Chondrocyte (in vitro differentiated cells): Measurements from ENCODE around the gene PTTG2. TPM values are rescaled to one million over a fixed set of nuclear protein-coding genes. Genes with fewer than 3 reads are reported as not detected.

Experiments used
- DNase-seq: peaks from one replicate; pipeline ENCODE4 v3.0.0; 2021; ENCODE audit warnings: mixed read lengths, low spot score
- H3K27ac Mint-ChIP-seq: one replicate; pipeline ENCODE4 v1.8.0; 2021; ENCODE audit warnings: mild to moderate bottlenecking, moderate library complexity, mixed read lengths; ENCODE audit not compliant: unreplicated experiment
- H3K27me3 Mint-ChIP-seq: 2 replicates; pipeline ENCODE4 v1.8.0; 2021; ENCODE audit warnings: low read depth, mixed read lengths
- H3K36me3 Mint-ChIP-seq: 2 replicates; pipeline ENCODE4 v1.8.0; 2021; ENCODE audit warnings: low read depth, mixed read lengths
- H3K4me1 Mint-ChIP-seq: 2 replicates; pipeline ENCODE4 v1.8.0; 2021; ENCODE audit warnings: low read depth, mild to moderate bottlenecking, mixed read lengths
- H3K4me3 Mint-ChIP-seq: one replicate; pipeline ENCODE4 v1.8.0; 2021; ENCODE audit warnings: mild to moderate bottlenecking, moderate library complexity, mixed read lengths; ENCODE audit not compliant: unreplicated experiment
- H3K9me3 Mint-ChIP-seq: 2 replicates; pipeline ENCODE4 v1.8.0; 2021; ENCODE audit warnings: low read depth, mixed read lengths
- total RNA-seq: library from RNA; stranded (reverse); gene quantifications from 3 replicates; pipeline ENCODE4 v1.2.1, GENCODE V29; 2021
- TF ChIP-seq, protein P1 (sequence below): fragments of 200-600 bp; sonication (generic); IDR thresholded peaks from 2 replicates; pipeline ENCODE4 v1.5.0; 2021; ENCODE audit warnings: antibody characterized with exemption, mild to moderate bottlenecking, moderate library complexity

PTTG2 gene
- total RNA-seq, 1 donor from 2014 or later: 0.45 TPM

DNA sequence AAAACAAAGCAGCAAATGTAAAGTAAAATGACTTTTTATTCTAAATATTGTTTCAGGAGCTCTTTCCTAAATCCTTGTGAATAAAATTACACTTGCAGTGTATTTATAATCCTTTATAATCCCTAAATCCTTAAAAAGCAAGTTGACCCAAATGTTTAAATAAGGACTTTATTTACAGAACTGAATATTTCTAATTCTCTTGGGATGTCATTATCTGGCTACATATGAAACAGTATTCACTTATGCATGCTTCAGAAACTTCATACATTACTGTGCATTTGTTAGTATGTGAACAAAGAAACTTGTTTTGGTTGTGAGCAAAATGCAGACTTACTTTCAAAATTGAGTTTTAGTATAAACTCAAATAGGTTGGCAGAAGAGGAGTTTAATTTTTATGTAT is 49.2 kb downstream of the PTTG2 start:
- no peak for DNase-seq

GRCh38 chr4:38009949-38010348 is 49.8 kb downstream of the PTTG2 start:
- no peak for DNase-seq
- Mint-ChIP-seq H3K36me3 (peaks cover 2% of the 10 kb centered on the region), H3K4me3 (no peak overlapping the region), H3K4me1 (peaks cover 40% of the 10 kb centered on the region), H3K27ac (no peak overlapping the region), H3K27me3 (no peaks in the 10 kb centered on the region), H3K9me3 (no peaks in the 10 kb centered on the region)
- TF ChIP-seq, protein P1, sequence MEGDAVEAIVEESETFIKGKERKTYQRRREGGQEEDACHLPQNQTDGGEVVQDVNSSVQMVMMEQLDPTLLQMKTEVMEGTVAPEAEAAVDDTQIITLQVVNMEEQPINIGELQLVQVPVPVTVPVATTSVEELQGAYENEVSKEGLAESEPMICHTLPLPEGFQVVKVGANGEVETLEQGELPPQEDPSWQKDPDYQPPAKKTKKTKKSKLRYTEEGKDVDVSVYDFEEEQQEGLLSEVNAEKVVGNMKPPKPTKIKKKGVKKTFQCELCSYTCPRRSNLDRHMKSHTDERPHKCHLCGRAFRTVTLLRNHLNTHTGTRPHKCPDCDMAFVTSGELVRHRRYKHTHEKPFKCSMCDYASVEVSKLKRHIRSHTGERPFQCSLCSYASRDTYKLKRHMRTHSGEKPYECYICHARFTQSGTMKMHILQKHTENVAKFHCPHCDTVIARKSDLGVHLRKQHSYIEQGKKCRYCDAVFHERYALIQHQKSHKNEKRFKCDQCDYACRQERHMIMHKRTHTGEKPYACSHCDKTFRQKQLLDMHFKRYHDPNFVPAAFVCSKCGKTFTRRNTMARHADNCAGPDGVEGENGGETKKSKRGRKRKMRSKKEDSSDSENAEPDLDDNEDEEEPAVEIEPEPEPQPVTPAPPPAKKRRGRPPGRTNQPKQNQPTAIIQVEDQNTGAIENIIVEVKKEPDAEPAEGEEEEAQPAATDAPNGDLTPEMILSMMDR: no peak

More for the DNA sequence above, 49.2 kb downstream of the PTTG2 start:
- TF ChIP-seq, protein P1: no peak
- H3K27ac Mint-ChIP-seq: no peak overlapping the region
- no peak overlapping the region for H3K4me3 Mint-ChIP-seq
- H3K9me3 Mint-ChIP-seq: no peaks in the 10 kb centered on the region
- peaks cover 45% of the 10 kb centered on the region for H3K4me1 Mint-ChIP-seq
- H3K27me3 Mint-ChIP-seq: no peaks in the 10 kb centered on the region
- peaks cover 2% of the 10 kb centered on the region for H3K36me3 Mint-ChIP-seq

Other genes with a start within 250 kb of the PTTG2 start
- gene PGM2, start 133.7 kb upstream of the PTTG2 start, total RNA-seq: 26.1 to 28.9 TPM (median 26.4 TPM) in 3 replicates
- 79.8 to 92.7 TPM (median 86.1 TPM) in 3 replicates for gene TBC1D1, start 69.3 kb upstream of the PTTG2 start, total RNA-seq